Esophagus muscularis mucosa (tissue), 4 donors: ENCODE results near the gene PCDH18. TPM values are rescaled to one million over a fixed set of nuclear protein-coding genes. Genes with fewer than 3 reads are reported as not detected.

ENCODE experiments used
- DNase-seq: peaks from one replicate; pipeline ENCODE4 v3.0.0-alpha.2; 2017; ENCODE audit errors: extremely low spot score
- H3K27ac ChIP-seq, 4 donors: fragments of 200-600 bp; sonication (generic); replicated peaks in 1 of 4; 1 replicate in 3 of 4; 2 replicates in 1 of 4; pipeline ENCODE4 v1.5.1; 2016 to 2019; ENCODE audit warnings: mild to moderate bottlenecking in 1 of 4
- H3K27me3 ChIP-seq, 4 donors: fragments of 200-600 bp; sonication (generic); one replicate each; pipeline versions ENCODE4 v1.5.1 to v1.6.0; 2016 to 2019
- H3K36me3 ChIP-seq, 4 donors: fragments of 200-600 bp; sonication (generic); one replicate each; pipeline ENCODE4 v1.5.1; 2016 to 2019
- H3K4me1 ChIP-seq, 4 donors: fragments of 200-600 bp; sonication (generic); one replicate each; pipeline ENCODE4 v1.5.1; 2016 to 2019
- H3K4me3 ChIP-seq, 4 donors: fragments of 200-600 bp; sonication (generic); 1 replicate in 2 of 4; 2 replicates in 2 of 4; pipeline ENCODE4 v1.5.1; 2016 to 2019; ENCODE audit warnings: mild to moderate bottlenecking in 4 of 4, moderate library complexity in 1 of 4
- H3K9me3 ChIP-seq, 4 donors: fragments of 200-600 bp; sonication (generic); 1 replicate in 3 of 4; 2 replicates in 1 of 4; pipeline ENCODE4 v1.5.1; 2016 to 2019
- CTCF ChIP-seq, 3 experiments: fragments of 200-600 bp in 2 of 3; fragments of 450-650 bp in 1 of 3; sonication (generic) in 2 of 3; IDR thresholded peaks; one replicate each; pipeline ENCODE4 v1.5.1; 2017 to 2019; ENCODE audit warnings: antibody characterized with exemption in 3 of 3, mild to moderate bottlenecking in 2 of 3, moderate library complexity in 1 of 3
- EP300 ChIP-seq: sonication (generic); formaldehyde crosslinking; IDR thresholded peaks from one replicate; pipeline ENCODE4 v1.6.1; 2017; ENCODE audit warnings: antibody characterized with exemption
- POLR2A ChIP-seq: fragments of 450-650 bp; IDR thresholded peaks from one replicate; pipeline ENCODE4 v1.6.1; 2017; ENCODE audit warnings: antibody characterized with exemption, moderate library complexity, mild to moderate bottlenecking, low read depth
- POLR2AphosphoS5 ChIP-seq, 2 donors: sonication (generic); formaldehyde crosslinking; IDR thresholded peaks; one replicate each; pipeline ENCODE4 v1.6.1; 2017; ENCODE audit warnings: antibody characterized with exemption in 2 of 2
- WGBS: methylation state at CpG from one replicate; pipeline ENCODE4 v1.1.5; 2018; 5-methylcytosine and 5-hydroxymethylcytosine counted together
- intact Hi-C: fragments of 100-400 bp; cut with DNase I; formaldehyde crosslinking; loops from one replicate; pipeline ENCODE4 v1.15.1; 2023
- total RNA-seq, 4 donors: library from RNA; depleted of rRNA; stranded (reverse); fragments of >200 nt; gene quantifications; one replicate each; pipeline versions ENCODE4 v1.1.0 to v1.2.1, GENCODE V29; 2016

Gene PCDH18
- total RNA-seq, 4 donors from 2014 or later: 38.3 to 62.1 (median 51.0) TPM

- intact Hi-C loops: loop anchor here (5.0 kb wide), 2 partner anchors 251 to 329 kb away; no protein-coding TSS in a partner anchor
- TF ChIP-seq POLR2A: no peak
- no peak for TF ChIP-seq POLR2AphosphoS5 (IDR thresholded peaks at IDR 0.05)
- no peak for TF ChIP-seq CTCF (IDR thresholded peaks at IDR 0.05)
- TF ChIP-seq EP300: no peak
- H3K27ac ChIP-seq: peak overlapping the region; percentile 84 to 87 (median 86)
These were observed 559 bp upstream of the PCDH18 start for GRCh38 chr4:137532869-137533236.

GRCh38 chr4:137531168-137531985 lies 917 bp downstream of the PCDH18 start:
- intact Hi-C loops: loop anchor here (5.0 kb wide), 2 partner anchors 249 to 331 kb away; no protein-coding TSS in a partner anchor
- 10% methylated on average over 13 of the region's 13 CpGs for WGBS
- no peak for DNase-seq
- H3K36me3 ChIP-seq: peaks cover 0 to 6% (median 0%) of the 10 kb centered on the region in 4 donors
- peak overlapping the region; percentile 61 to 75 (median 70) for H3K4me3 ChIP-seq
- peaks cover 0 to 7% (median 0%) of the 10 kb centered on the region in 4 donors for H3K9me3 ChIP-seq
- TF ChIP-seq POLR2A (no peak), POLR2AphosphoS5 (IDR thresholded peaks at IDR 0.05) (no peak), CTCF (IDR thresholded peaks at IDR 0.05) (peak; percentile 44 to 63 (median 56)), EP300 (no peak)
- H3K27me3 ChIP-seq: no peaks in the 10 kb centered on the region
- H3K27ac ChIP-seq: peak overlapping the region; percentile 84 to 87 (median 86)
- H3K4me1 ChIP-seq: peaks cover 0 to 42% (median 27%) of the 10 kb centered on the region in 4 donors

More at GRCh38 chr4:137532869-137533236, 559 bp upstream of the PCDH18 start:
- Histone ChIP-seq H3K27me3 (no peaks in the 10 kb centered on the region), H3K4me3 (peak overlapping the region; percentile 61 to 75 (median 70)), H3K4me1 (peaks cover 0 to 27% (median 16%) of the 10 kb centered on the region in 4 donors), H3K36me3 (peaks cover 0 to 3% (median 0%) of the 10 kb centered on the region in 4 donors), H3K9me3 (peaks cover 0 to 7% (median 0%) of the 10 kb centered on the region in 4 donors)
- no peak for DNase-seq
- WGBS: 11% methylated on average over 3 of the region's 3 CpGs

DNA sequence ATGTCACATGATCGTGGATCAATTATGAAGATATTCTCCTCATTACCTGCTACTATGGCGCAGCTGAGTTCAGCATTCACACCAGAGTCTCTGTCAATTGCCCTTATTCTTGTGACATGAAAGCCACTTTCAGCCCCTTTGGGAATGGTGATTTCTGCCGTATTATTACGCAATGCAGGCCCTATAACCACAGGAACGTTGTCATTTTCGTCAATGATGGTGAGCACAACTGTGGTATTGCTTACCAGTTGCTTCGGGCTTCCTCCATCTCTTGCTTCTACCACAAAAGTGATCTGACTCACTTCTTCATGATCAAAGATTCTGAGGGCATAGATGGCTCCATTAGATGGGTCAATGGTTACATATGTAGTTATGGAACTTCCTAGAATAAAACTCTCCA lies 2.1 kb downstream of the PCDH18 start:
- no peak for DNase-seq
- Histone ChIP-seq H3K27ac (peak overlapping the region; percentile 84 to 87 (median 86)), H3K4me3 (peak overlapping the region; percentile 61 to 75 (median 70)), H3K27me3 (no peaks in the 10 kb centered on the region), H3K9me3 (no peaks in the 10 kb centered on the region), H3K36me3 (peaks cover 0 to 6% (median 0%) of the 10 kb centered on the region in 4 donors), H3K4me1 (peaks cover under 1 to 54% (median 36%) of the 10 kb centered on the region in 4 donors)
- 28% methylated on average over 7 of the region's 7 CpGs for WGBS
- intact Hi-C loops: loop anchor here (5.0 kb wide), 2 partner anchors 248 to 332 kb away; no protein-coding TSS in a partner anchor
- no peak for TF ChIP-seq EP300
- TF ChIP-seq POLR2AphosphoS5 (IDR thresholded peaks at IDR 0.05): peak in 1 of 2 donors; percentile 27
- no peak for TF ChIP-seq POLR2A

GRCh38 chr4:137529432-137529831 lies 2.9 kb downstream of the PCDH18 start:
- H3K27ac ChIP-seq: peak overlapping the region; percentile 84 to 87 (median 86)
- H3K4me1 ChIP-seq: peaks cover 7 to 61% (median 43%) of the 10 kb centered on the region in 4 donors
- TF ChIP-seq POLR2AphosphoS5 (IDR thresholded peaks at IDR 0.05) (no peak), CTCF (IDR thresholded peaks at IDR 0.05) (no peak), POLR2A (no peak), EP300 (no peak)
- H3K36me3 ChIP-seq: peaks cover 0 to 6% (median 0%) of the 10 kb centered on the region in 4 donors
- intact Hi-C loops: loop anchor here (10.0 kb wide), 2 partner anchors 165 to 405 kb away; no protein-coding TSS in a partner anchor
- no peak for DNase-seq
- 40% methylated on average over 5 of the region's 5 CpGs for WGBS
- no peaks in the 10 kb centered on the region for H3K9me3 ChIP-seq
- H3K4me3 ChIP-seq: peak overlapping the region; percentile 61 to 75 (median 70)
- no peaks in the 10 kb centered on the region for H3K27me3 ChIP-seq

DNA sequence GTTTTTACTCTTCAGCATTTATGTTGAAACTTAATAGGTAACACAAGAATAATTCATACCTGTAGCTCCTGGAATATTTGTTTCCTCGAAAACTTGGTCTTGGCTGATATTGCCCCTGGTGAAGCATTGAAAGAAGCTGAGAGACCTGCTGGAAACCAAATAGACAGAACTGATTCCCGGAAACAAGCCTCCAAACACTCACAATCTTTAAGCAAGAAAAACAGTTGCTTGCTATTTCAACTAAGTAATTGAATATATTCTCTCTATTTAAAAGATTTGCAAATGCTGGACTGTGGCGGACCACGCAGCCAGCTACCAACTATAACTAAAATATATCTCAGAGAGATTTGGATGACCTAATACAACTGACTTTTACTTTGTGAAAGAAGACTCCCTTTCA lies 3.6 kb downstream of the PCDH18 start:
- Histone ChIP-seq H3K9me3 (no peaks in the 10 kb centered on the region), H3K36me3 (peaks cover 0 to 6% (median 0%) of the 10 kb centered on the region in 4 donors), H3K4me3 (peak overlapping the region; percentile 61 to 75 (median 70)), H3K27ac (peak overlapping the region; percentile 84 to 87 (median 86)), H3K4me1 (peaks cover 7 to 63% (median 46%) of the 10 kb centered on the region in 4 donors), H3K27me3 (no peaks in the 10 kb centered on the region)
- WGBS: 30% methylated on average over 4 of the region's 4 CpGs
- no peak for TF ChIP-seq EP300
- TF ChIP-seq POLR2A: no peak
- no peak for TF ChIP-seq POLR2AphosphoS5 (IDR thresholded peaks at IDR 0.05)
- TF ChIP-seq CTCF (IDR thresholded peaks at IDR 0.05): no peak
- no peak for DNase-seq
- intact Hi-C loops: loop anchor here (10.0 kb wide), 2 partner anchors 164 to 404 kb away; no protein-coding TSS in a partner anchor
